Bronchial epithelial cell (primary cell): ENCODE measurements around the gene NAA35. TPM values are rescaled to one million over a fixed set of nuclear protein-coding genes. Genes with fewer than 3 reads are reported as not detected.
A peak's percentile ranks its signal among the peaks of the same experiment; 100 is the strongest.
"Not testable (repeated sequence)": the region's sequence is repeated elsewhere in the genome, so short reads cannot be mapped to it uniquely, and the experiment has no call there.

Experiments used
- DNase-seq: peaks from one replicate; pipeline ENCODE4 v3.0.0-alpha.2; 2010; ENCODE audit warnings: low read depth
- FAIRE-seq: peaks from 2 replicates; lab custom pipeline; 2011; peaks lifted over from hg19 to GRCh38; lab: Jason Lieb, UNC
- H3K27me3 ChIP-seq: 2 replicates; pipeline ENCODE4 v1.5.1; 2011; ENCODE audit warnings: low read length; ENCODE audit not compliant: control insufficient read depth, insufficient read depth
- H3K36me3 ChIP-seq: 2 replicates; pipeline ENCODE4 v1.5.1; 2011; ENCODE audit warnings: low read length; ENCODE audit not compliant: control insufficient read depth, insufficient read depth
- H3K4me3 ChIP-seq: 2 replicates; pipeline ENCODE4 v1.5.1; 2011; ENCODE audit warnings: mild to moderate bottlenecking, low read depth, low read length, control low read depth
- total RNA-seq: library from RNA; depleted of rRNA; stranded (reverse); fragments of >200 nt; gene quantifications from 2 replicates; pipeline ENCODE4 v1.2.1, GENCODE V29; 2014
- TF ChIP-seq, protein P1 (sequence below): IDR thresholded peaks from 2 replicates; pipeline ENCODE4 v1.5.1; 2011; ENCODE audit warnings: mild to moderate bottlenecking, moderate library complexity, low read length, control low read depth, inconsistent platforms; ENCODE audit not compliant: insufficient read depth, severe bottlenecking

NAA35 gene
- total RNA-seq, 1 donor from 2014 or later: 26.3 TPM

DNA sequence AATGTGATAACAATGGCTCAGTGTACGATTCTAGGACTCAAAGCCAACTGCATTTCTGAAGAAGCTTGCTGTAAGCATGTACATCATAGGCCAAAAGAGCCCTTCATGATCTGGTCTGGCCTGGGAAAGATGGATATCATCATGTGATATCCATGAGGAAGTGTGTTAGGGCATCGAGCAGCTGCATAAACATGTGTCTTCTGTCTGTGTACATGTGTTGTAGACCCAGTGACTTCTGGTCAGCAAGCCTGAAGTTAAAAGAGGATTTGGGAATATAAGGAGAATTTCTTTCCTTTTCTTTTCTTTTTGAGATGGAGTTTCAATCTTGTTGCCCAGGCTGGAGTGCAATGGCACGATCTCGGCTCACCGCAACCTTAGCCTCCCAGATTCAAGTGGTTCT is 15.5 kb upstream of the NAA35 start:
- FAIRE-seq (no peak), DNase-seq (no peak)
- Histone ChIP-seq H3K36me3 (no peaks in the 10 kb centered on the region), H3K4me3 (no peak overlapping the region), H3K27me3 (no peaks in the 10 kb centered on the region)
- TF ChIP-seq, protein P1, sequence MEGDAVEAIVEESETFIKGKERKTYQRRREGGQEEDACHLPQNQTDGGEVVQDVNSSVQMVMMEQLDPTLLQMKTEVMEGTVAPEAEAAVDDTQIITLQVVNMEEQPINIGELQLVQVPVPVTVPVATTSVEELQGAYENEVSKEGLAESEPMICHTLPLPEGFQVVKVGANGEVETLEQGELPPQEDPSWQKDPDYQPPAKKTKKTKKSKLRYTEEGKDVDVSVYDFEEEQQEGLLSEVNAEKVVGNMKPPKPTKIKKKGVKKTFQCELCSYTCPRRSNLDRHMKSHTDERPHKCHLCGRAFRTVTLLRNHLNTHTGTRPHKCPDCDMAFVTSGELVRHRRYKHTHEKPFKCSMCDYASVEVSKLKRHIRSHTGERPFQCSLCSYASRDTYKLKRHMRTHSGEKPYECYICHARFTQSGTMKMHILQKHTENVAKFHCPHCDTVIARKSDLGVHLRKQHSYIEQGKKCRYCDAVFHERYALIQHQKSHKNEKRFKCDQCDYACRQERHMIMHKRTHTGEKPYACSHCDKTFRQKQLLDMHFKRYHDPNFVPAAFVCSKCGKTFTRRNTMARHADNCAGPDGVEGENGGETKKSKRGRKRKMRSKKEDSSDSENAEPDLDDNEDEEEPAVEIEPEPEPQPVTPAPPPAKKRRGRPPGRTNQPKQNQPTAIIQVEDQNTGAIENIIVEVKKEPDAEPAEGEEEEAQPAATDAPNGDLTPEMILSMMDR: no peak

DNA sequence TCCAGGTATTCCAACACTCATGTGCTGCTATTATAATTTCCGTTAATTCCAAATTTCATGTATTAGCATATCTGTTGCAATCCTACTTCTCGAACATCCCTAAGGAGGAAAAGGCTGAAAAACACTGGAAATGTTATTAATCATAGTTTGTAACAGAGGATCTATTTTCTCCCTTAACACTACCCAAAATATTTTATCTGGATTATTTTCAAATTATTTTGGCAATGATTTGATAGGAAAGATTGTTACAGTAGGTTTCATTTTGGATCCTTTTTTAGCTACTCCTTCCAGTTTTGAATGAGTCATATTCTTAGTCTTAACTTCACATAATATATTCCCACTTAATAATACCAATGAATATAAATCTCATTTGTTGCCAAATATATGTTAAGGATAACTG is 13.9 kb upstream of the NAA35 start:
- DNase-seq: no peak
- FAIRE-seq: no peak
- Histone ChIP-seq H3K27me3 (no peaks in the 10 kb centered on the region), H3K4me3 (no peak overlapping the region), H3K36me3 (no peaks in the 10 kb centered on the region)
- TF ChIP-seq, protein P1: no peak

DNA sequence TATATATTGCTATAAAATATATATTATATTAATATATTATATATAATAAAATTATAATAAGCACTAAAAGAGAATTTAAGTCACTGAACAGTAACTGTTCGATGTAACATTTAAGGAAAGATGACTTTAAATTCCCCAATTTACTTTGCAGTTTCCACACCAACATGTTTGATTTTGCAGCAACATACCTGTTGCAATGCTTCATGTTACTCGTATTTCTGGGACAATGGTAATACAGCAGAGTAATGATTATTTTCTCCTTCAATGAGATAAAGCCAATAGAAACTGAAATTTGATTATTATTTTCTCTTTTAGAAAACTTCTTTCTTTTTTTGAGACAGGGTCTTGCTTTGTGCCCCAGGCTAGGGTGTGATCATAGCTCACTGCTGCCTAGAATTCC is 9.5 kb upstream of the NAA35 start:
- FAIRE-seq (no peak), DNase-seq (no peak)
- TF ChIP-seq, protein P1: no peak
- Histone ChIP-seq H3K27me3 (no peaks in the 10 kb centered on the region), H3K4me3 (no peak overlapping the region), H3K36me3 (no peaks in the 10 kb centered on the region)

DNA sequence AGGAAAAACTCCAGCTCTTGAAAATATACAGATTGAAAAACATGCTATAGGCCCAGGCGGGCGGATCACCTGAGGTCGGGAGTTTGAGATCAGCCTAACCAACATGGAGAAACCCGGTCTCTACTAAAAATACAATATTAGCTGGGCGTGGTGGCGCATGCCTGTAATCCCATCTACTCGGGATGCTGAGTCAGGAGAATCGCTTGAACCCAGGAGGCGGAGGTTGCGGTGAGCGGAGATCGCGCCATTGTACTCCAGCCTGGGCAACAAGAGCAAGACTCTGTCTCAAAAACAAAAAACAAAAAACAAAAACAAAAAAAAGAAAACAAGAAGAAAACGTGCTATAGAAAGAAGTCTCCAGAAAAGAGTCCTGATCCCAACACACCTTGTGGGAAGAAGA is 5.0 kb upstream of the NAA35 start:
- not testable (repeated sequence) for FAIRE-seq

DNA sequence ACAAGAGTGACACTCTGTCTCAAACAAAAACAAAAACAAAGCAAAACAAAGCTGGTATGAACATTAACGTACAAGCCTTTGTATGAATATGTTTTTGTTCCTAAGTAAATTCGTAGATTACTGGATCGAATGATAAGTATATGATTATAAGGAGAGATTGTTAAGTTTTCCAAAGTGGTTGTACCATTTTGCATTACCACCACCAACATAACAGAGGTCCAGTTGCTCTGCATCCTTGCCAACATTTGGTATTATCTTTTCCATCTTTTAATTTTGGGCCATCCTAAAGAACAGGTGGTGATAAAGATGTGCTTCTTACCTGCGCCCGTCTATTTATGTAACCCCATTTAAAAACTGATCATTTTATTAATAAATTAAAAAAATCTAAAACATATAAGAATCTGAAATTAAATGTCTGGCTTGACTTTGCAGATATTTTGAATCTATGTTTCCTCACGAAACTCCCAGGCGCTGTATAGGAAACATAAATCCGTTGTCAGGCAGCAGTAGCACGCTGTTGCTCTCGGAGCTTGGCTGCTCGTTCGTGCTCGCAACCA is 593 bp upstream of the NAA35 start:
- H3K27me3 ChIP-seq: no peaks in the 10 kb centered on the region
- DNase-seq (no peak), FAIRE-seq (no peak)
- H3K4me3 ChIP-seq: peak overlapping the region; percentile 37
- TF ChIP-seq, protein P1: no peak
- peaks cover 2% of the 10 kb centered on the region for H3K36me3 ChIP-seq

More for the DNA sequence above, 5.0 kb upstream of the NAA35 start:
- H3K4me3 ChIP-seq, H3K27me3 ChIP-seq, H3K36me3 ChIP-seq, DNase-seq: not testable (repeated sequence)

DNA sequence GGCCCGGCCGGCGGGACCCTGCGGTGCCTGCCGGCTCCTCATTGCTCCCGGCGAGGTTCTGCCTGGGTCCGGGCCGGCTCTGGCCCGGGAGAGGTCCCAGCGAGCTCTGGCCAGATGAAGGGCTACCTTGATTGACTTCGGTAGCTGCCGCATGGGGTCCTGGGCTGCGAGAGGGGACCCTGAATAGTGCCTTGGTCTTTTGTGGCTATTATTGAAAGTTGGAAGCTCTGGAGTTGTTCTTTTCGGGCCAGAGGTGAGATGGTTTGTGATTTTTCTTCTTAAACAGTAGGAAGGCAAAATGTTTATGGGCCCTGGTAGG is 635 bp downstream of the NAA35 start:
- no peak for DNase-seq
- H3K27me3 ChIP-seq: no peaks in the 10 kb centered on the region
- H3K4me3 ChIP-seq: peak overlapping the region; percentile 97
- FAIRE-seq: no peak
- TF ChIP-seq, protein P1: no peak
- H3K36me3 ChIP-seq: peaks cover 5% of the 10 kb centered on the region
